GM10266 (cell line): ENCODE results near the gene RCC1.
"Not testable (repeated sequence)": the region's sequence is repeated elsewhere in the genome, so short reads cannot be mapped to it uniquely, and the experiment has no call there.

Experiments
- DNase-seq: peaks from one replicate; pipeline ENCODE4 v3.0.0; 2012; ENCODE audit errors: extremely low spot score
- CTCF ChIP-seq: IDR thresholded peaks from 2 replicates; pipeline ENCODE4 v1.5.1; 2012; ENCODE audit warnings: mild to moderate bottlenecking, low read depth; ENCODE audit not compliant: control insufficient read depth, insufficient read depth; ENCODE audit errors: missing control alignments

The RCC1 gene

GRCh38 chr1:28521502-28522164 is 15.8 kb downstream of the RCC1 start:
- DNase-seq = peak; percentile 8
- no peak for TF ChIP-seq CTCF

- DNase-seq = not testable (repeated sequence)
Observed at GRCh38 chr1:28522537-28522936, 16.7 kb downstream of the RCC1 start.

DNA sequence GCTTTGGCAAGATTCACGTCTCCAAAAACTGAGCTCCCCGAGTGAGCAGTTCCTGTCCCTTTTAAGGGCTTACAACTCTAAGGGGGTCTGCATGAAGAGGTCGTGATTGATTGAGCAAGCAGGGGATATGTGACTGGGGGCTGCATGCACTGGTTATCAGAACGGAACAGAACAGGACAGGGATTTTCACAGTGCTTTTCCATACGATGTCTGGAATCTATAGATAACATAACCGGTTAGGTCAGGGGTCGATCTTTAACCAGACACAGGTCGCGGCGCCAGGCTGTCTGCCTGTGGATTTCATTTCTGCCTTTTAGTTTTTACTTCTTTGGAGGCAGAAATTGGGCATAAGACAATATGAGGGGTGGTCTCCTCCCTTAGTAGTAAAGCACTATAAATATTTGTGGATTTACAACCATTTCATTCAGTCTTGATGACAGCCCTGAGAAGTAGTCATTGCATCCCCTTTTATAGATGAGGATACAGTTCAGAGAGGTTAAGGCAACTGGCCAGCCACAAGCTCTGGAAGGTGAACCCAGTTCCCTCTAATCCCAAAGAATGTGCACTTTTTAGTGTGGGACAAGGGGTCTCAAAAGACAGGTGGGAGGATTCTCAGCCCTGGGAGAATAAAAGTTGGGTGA is 19.3 kb downstream of the RCC1 start:
- DNase-seq = not testable (repeated sequence)

DNA sequence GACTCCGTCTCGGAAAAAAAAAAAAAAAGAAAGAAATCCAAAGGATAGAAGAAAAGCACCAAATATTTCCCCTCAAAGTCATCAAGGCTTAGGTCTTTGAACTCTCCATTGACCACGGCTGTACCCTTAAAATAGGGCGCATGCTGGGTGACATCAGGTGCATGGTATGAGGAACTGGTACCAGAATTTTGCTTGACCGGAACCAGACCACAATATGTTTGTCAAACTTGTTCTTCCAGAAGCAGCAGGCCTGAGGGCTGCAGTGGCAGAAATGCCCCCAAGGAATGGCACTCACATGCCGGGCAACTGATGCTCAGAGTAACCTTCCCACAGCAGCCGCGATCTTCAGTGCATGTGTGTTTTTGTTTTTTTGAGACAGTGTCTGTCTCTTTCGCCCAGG is 21.0 kb downstream of the RCC1 start:
- no peak for DNase-seq
- no peak for TF ChIP-seq CTCF

- no peak for DNase-seq
- no peak for TF ChIP-seq CTCF
Observed at GRCh38 chr1:28530456-28530855, 24.6 kb downstream of the RCC1 start.

GRCh38 chr1:28534671-28535070 is 28.8 kb downstream of the RCC1 start:
- no peak for TF ChIP-seq CTCF
- DNase-seq = no peak

DNA sequence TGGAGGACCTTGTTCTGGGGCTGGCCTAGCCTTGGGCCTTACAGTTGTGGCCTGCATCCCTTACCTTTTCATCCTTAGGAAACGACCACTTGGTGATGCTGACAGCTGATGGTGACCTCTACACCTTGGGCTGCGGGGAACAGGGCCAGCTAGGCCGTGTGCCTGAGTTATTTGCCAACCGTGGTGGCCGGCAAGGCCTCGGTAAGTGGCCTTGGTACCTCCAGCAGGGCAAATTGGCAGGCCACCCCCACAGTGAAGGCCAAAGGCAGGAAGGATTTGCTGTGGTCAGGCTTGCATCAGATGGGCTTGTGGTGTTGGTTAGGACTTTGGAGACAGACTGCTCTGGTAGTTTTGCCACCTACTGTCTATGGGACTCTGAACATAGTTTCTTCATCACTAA is 29.3 kb downstream of the RCC1 start:
- DNase-seq = peak; percentile 7
- no peak for TF ChIP-seq CTCF

GRCh38 chr1:28537457-28538199 is 31.8 kb downstream of the RCC1 start:
- DNase-seq = no peak
- no peak for TF ChIP-seq CTCF
